ENCODE measurements around the gene SAA4. TPM values are rescaled to one million over a fixed set of nuclear protein-coding genes. Genes with fewer than 3 reads are reported as not detected.
"Not testable (repeated sequence)": the region's sequence is repeated elsewhere in the genome, so short reads cannot be mapped to it uniquely, and the experiment has no call there.

The SAA4 gene
- not detected for total RNA-seq

- Mint-ChIP-seq H3K9me3 (no peaks in the 10 kb centered on the region), H3K4me1 (no peaks in the 10 kb centered on the region), H3K4me3 (no peak within 1 kb of the TSS), H3K27ac (no peak within 1 kb of the TSS), H3K36me3 (ENCODE audit: low read depth) (no peaks in the 10 kb centered on the region), H3K27me3 (peaks cover 60% of the 10 kb centered on the region)
- no peak for DNase-seq
- ChIA-PET CTCF (no interaction called here), POLR2A (no interaction called here)
These were observed at the start of gene SAA4 for GRCh38 chr11:18236664-18237356. SAA4 (minus strand) TSS chr11:18236802; CDS start chr11:18235926, 876 bp downstream.

GRCh38 chr11:18285841-18286240 is 49.2 kb upstream of the SAA4 start:
- no peak overlapping the region for H3K4me3 Mint-ChIP-seq
- no peak for DNase-seq

GRCh38 chr11:18282626-18283025 is 46.0 kb upstream of the SAA4 start:
- peaks cover 28% of the 10 kb centered on the region for H3K4me1 Mint-ChIP-seq
- H3K9me3 Mint-ChIP-seq, result no peaks in the 10 kb centered on the region
- H3K36me3 Mint-ChIP-seq (ENCODE audit: low read depth), result peaks cover 56% of the 10 kb centered on the region
- peak overlapping the region; percentile 72 for H3K27ac Mint-ChIP-seq
- DNase-seq, result no peak
- no peak overlapping the region for H3K4me3 Mint-ChIP-seq
- POLR2A ChIA-PET, result no interaction called here
- H3K27me3 Mint-ChIP-seq, result no peaks in the 10 kb centered on the region
- CTCF ChIA-PET, result interaction anchor here (1.2 kb wide), 1 partner anchor 12 kb away, joined by 3 read pairs; no protein-coding TSS in a partner anchor

More at GRCh38 chr11:18285841-18286240, 49.2 kb upstream of the SAA4 start:
- no peaks in the 10 kb centered on the region for H3K9me3 Mint-ChIP-seq
- CTCF ChIA-PET, result interaction anchor here (1.5 to 2.2 kb wide), 3 partner anchors 8 to 479 kb away, joined by 4 to 7 read pairs (median 4); no protein-coding TSS in a partner anchor
- no peaks in the 10 kb centered on the region for H3K27me3 Mint-ChIP-seq
- peaks cover 51% of the 10 kb centered on the region for H3K36me3 Mint-ChIP-seq (ENCODE audit: low read depth)
- H3K4me1 Mint-ChIP-seq, result peaks cover 11% of the 10 kb centered on the region
- H3K27ac Mint-ChIP-seq, result no peak overlapping the region
- POLR2A ChIA-PET, result no interaction called here

- CTCF ChIA-PET, result no interaction called here
- POLR2A ChIA-PET, result no interaction called here
- peak overlapping the region; percentile 89 for H3K27ac Mint-ChIP-seq
- peak overlapping the region; percentile 51 for H3K4me3 Mint-ChIP-seq
- H3K9me3 Mint-ChIP-seq, result peaks cover 1% of the 10 kb centered on the region
- H3K4me1 Mint-ChIP-seq, result peaks cover 28% of the 10 kb centered on the region
- no peaks in the 10 kb centered on the region for H3K27me3 Mint-ChIP-seq
- no peak for DNase-seq
- H3K36me3 Mint-ChIP-seq (ENCODE audit: low read depth), result peaks cover 48% of the 10 kb centered on the region
These were observed 43.9 kb upstream of the SAA4 start for GRCh38 chr11:18280438-18281045.

GRCh38 chr11:18277565-18278271 is 41.1 kb upstream of the SAA4 start:
- peaks cover 28% of the 10 kb centered on the region for H3K4me1 Mint-ChIP-seq
- no peak overlapping the region for H3K4me3 Mint-ChIP-seq
- no peak for DNase-seq
- CTCF ChIA-PET, result interaction anchor here (1.1 to 1.3 kb wide), 2 partner anchors 9 to 18 kb away, joined by 4 read pairs; no protein-coding TSS in a partner anchor
- H3K9me3 Mint-ChIP-seq, result peaks cover 7% of the 10 kb centered on the region
- POLR2A ChIA-PET, result no interaction called here
- H3K27me3 Mint-ChIP-seq, result no peaks in the 10 kb centered on the region
- H3K27ac Mint-ChIP-seq, result no peak overlapping the region
- H3K36me3 Mint-ChIP-seq (ENCODE audit: low read depth), result peaks cover 35% of the 10 kb centered on the region

- Mint-ChIP-seq H3K4me3 (no peak overlapping the region), H3K27ac (no peak overlapping the region), H3K27me3 (no peaks in the 10 kb centered on the region), H3K36me3 (ENCODE audit: low read depth) (no peaks in the 10 kb centered on the region), H3K4me1 (peaks cover 11% of the 10 kb centered on the region), H3K9me3 (peaks cover 7% of the 10 kb centered on the region)
- no peak for DNase-seq
- ChIA-PET POLR2A (no interaction called here), CTCF (no interaction called here)
These were observed 34.6 kb upstream of the SAA4 start for GRCh38 chr11:18271206-18271605.

GRCh38 chr11:18270102-18270501 is 33.5 kb upstream of the SAA4 start:
- H3K27me3 Mint-ChIP-seq, result no peaks in the 10 kb centered on the region
- peaks cover 1% of the 10 kb centered on the region for H3K9me3 Mint-ChIP-seq
- no peak overlapping the region for H3K4me3 Mint-ChIP-seq
- no peak for DNase-seq
- no peak overlapping the region for H3K27ac Mint-ChIP-seq
- CTCF ChIA-PET, result no interaction called here
- H3K4me1 Mint-ChIP-seq, result peaks cover 20% of the 10 kb centered on the region
- POLR2A ChIA-PET, result no interaction called here
- H3K36me3 Mint-ChIP-seq (ENCODE audit: low read depth), result no peaks in the 10 kb centered on the region

- H3K4me3 Mint-ChIP-seq; DNase-seq; H3K27me3 Mint-ChIP-seq; H3K27ac Mint-ChIP-seq; H3K9me3 Mint-ChIP-seq; POLR2A ChIA-PET; H3K36me3 Mint-ChIP-seq (ENCODE audit: low read depth): not testable (repeated sequence)
- CTCF ChIA-PET, result interaction anchor here (0.6 kb wide), 1 partner anchor 279 kb away, joined by 3 read pairs; no protein-coding TSS in a partner anchor
- H3K4me1 Mint-ChIP-seq, result peaks cover 26% of the 10 kb centered on the region
These were observed 32.6 kb upstream of the SAA4 start for GRCh38 chr11:18269252-18269651.

GRCh38 chr11:18267335-18268133 is 30.9 kb upstream of the SAA4 start:
- POLR2A ChIA-PET, result interaction anchor here (1.1 kb wide), 1 partner anchor 21 kb away, joined by 3 read pairs; no protein-coding TSS in a partner anchor
- H3K27ac Mint-ChIP-seq, result peak overlapping the region; percentile 83
- CTCF ChIA-PET; H3K36me3 Mint-ChIP-seq (ENCODE audit: low read depth); H3K27me3 Mint-ChIP-seq; H3K9me3 Mint-ChIP-seq; DNase-seq: not testable (repeated sequence)
- H3K4me3 Mint-ChIP-seq, result peak overlapping the region; percentile 33
- H3K4me1 Mint-ChIP-seq, result peaks cover 32% of the 10 kb centered on the region

- H3K27me3 Mint-ChIP-seq, result peaks cover 3% of the 10 kb centered on the region
- DNase-seq, result no peak
- H3K27ac Mint-ChIP-seq, result no peak within 1 kb of the TSS
- ChIA-PET POLR2A (no interaction called here), CTCF (no interaction called here)
- no peaks in the 10 kb centered on the region for H3K9me3 Mint-ChIP-seq
- no peaks in the 10 kb centered on the region for H3K36me3 Mint-ChIP-seq (ENCODE audit: low read depth)
- no peak within 1 kb of the TSS for H3K4me3 Mint-ChIP-seq
- peaks cover 32% of the 10 kb centered on the region for H3K4me1 Mint-ChIP-seq
These were observed 29.3 kb upstream of the SAA4 start, which contains the start of gene SAA1 for GRCh38 chr11:18265949-18266348. SAA1 (plus strand) TSS chr11:18266264; CDS start chr11:18266888, 624 bp downstream.

GRCh38 chr11:18264677-18265555 is 28.3 kb upstream of the SAA4 start:
- ChIA-PET POLR2A (no interaction called here), CTCF (interaction anchor here (0.8 kb wide), 1 partner anchor 21 kb away, joined by 3 read pairs; no protein-coding TSS in a partner anchor)
- Mint-ChIP-seq H3K4me3 (no peak overlapping the region), H3K36me3 (ENCODE audit: low read depth) (no peaks in the 10 kb centered on the region), H3K4me1 (peaks cover 32% of the 10 kb centered on the region), H3K9me3 (no peaks in the 10 kb centered on the region), H3K27ac (no peak overlapping the region), H3K27me3 (peaks cover 3% of the 10 kb centered on the region)
- DNase-seq, result no peak

GRCh38 chr11:18264035-18264434 is 27.4 kb upstream of the SAA4 start:
- no peaks in the 10 kb centered on the region for H3K36me3 Mint-ChIP-seq (ENCODE audit: low read depth)
- no peak for DNase-seq
- POLR2A ChIA-PET, result no interaction called here
- H3K27me3 Mint-ChIP-seq, result peaks cover 8% of the 10 kb centered on the region
- CTCF ChIA-PET, result interaction anchor here (0.8 kb wide), 1 partner anchor 20 kb away, joined by 3 read pairs; no protein-coding TSS in a partner anchor
- H3K9me3 Mint-ChIP-seq, result no peaks in the 10 kb centered on the region
- no peak overlapping the region for H3K27ac Mint-ChIP-seq
- H3K4me1 Mint-ChIP-seq, result peaks cover 32% of the 10 kb centered on the region
- H3K4me3 Mint-ChIP-seq, result no peak overlapping the region

All from activated CD4-positive, alpha-beta T cell treated with anti-CD3 and anti-CD28 coated beads, Interleukin-2, amount 10 ng/mL, durations not matched to agents 7 days and 5 days (primary cell).